Stimulated activated CD8-positive, alpha-beta memory T cell treated with anti-CD3 and anti-CD28 coated beads, Interleukin-12 subunit alpha, Interleukin-12 subunit beta, amount 100 ng/mL, for 24 hours (primary cell): ENCODE measurements around the gene FAM156B.
"Not testable (repeated sequence)": the region's sequence is repeated elsewhere in the genome, so short reads cannot be mapped to it uniquely, and the experiment has no call there.

ENCODE experiments used
- DNase-seq: peaks from one replicate; pipeline ENCODE4 v3.0.0-alpha.2; 2020; ENCODE audit errors: extremely low read depth

FAM156B gene

DNA sequence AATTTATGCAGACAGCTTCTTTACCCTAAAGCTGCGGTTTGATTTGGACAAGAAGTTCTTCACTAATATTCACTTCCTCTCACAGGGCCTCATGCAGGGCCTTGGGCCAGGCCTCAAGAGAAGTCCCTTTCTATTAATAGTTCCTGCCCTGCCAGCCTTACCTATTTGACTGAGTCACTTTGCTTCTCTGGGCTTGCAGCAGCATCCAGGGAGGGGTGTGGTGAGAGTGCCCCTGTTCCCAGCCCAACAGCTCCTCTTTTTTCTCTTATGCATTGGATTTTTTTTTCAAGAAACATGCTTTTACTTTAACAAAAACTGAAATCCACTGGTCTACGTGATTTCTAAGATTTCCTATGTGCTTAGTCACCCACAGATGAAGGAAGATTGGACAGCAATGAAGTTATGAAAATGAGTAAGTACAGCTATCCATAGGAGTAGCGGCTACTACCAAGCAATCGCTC lies 26.7 kb downstream of the FAM156B start:
- DNase-seq: no peak

DNA sequence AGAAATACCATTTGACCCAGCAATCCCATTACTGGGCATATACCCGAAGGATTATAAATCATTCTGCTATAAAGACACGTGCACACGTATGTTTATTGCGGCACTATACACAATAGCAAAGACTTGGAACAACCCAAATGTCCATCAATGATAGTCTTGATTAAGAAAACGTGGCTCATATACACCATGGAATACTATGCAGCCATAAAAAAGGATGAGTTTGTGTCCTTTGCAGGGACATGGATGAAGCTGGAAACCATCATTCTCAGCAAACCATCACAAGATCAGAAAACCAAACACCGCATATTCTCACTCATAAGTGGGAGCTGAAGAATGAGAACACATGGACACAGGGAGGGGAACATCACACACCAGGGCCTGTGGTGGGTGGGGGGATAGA lies 33.1 kb downstream of the FAM156B start:
- DNase-seq: not testable (repeated sequence)

- no peak for DNase-seq
Observed at GRCh38 chrX:52933213-52933612, 36.1 kb downstream of the FAM156B start.

GRCh38 chrX:52933976-52934703 lies 37.0 kb downstream of the FAM156B start:
- no peak for DNase-seq

DNA sequence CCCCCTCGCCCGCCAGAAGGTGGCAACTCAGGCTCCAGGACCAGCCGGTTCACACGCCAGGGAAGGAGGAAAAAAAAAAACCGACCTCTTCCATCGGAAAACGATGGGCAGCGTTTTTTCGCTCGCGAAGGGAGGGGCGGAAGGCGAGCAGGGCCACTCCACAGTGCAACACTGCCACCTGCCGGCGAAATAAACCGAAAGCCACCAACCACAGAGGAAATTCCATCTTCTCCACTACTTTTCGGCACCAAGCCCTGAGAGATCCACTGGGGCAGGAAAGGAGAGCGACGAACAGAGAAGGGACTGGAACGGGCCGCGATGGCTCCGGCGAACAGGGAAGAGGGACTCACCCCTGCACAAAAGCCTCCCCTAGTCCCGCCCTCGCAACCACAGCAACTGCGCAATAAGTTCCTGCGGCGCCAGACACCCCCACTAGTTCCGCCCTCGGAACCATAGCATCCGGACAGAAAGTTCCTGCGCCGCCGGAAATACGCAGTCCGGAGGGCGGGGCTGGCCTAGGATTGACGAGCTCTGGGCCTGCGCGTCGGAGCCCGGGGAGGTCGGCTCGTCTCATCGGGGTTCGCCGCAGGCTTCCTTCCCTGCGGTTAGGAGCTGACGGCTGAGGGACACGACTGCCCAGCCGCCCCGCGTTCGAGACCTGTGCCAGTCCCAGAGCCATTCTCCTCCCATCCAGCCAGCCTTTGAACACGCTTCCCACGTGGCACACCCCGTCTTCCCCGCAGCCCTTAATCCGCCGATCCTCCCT lies 37.8 kb downstream of the FAM156B start:
- peak; percentile 70 for DNase-seq

DNA sequence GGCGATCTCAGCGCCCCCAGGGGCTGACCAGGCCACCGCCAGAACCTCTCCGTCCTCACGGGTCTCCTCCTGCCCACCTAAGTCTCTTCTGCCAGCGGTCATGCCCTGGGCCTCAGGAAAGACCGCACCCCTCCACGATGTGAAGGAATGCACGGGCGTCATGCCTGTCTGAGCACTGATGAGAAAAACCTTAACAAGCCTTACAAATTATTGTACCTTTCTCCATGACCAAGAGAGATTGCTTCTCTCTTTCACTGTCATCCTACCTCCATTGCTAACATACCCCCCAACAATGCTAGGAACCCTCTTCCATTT lies 38.3 kb downstream of the FAM156B start:
- DNase-seq: not testable (repeated sequence)

- not testable (repeated sequence) for DNase-seq
Observed at GRCh38 chrX:52940704-52941103, 43.6 kb downstream of the FAM156B start.

- DNase-seq: not testable (repeated sequence)
Observed at GRCh38 chrX:52941728-52942127, 44.6 kb downstream of the FAM156B start.

DNA sequence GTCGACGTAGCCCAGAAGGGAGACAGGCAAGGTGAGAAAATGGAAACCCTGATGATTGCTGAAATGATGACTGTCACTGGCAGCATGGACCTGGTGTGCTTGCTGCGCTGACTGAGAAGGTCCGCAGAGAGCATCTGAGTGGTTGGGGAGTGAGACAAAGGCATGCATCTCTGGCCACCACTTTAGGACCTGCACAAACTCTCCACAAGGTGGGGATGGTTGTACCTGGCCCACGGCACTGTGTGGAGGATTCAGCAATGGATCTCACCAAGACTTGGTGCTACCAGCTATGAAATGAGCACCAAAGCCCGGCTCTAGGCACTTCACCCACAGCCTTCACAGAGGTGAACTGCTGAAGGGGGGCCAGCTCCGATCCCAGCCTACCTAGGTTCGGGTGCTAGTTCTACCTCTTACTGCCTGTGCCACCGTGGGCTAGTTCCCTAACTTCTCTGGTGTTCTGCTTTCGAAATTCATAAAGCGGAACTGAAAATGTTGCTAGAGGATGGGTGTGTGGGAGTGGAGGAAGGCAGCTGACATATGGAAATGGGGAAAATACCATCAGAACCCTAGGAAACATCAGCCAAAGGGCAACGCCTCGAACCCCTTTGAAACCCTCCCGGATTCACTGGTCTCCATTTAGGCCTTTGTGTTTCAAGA lies 48.8 kb downstream of the FAM156B start:
- not testable (repeated sequence) for DNase-seq

DNA sequence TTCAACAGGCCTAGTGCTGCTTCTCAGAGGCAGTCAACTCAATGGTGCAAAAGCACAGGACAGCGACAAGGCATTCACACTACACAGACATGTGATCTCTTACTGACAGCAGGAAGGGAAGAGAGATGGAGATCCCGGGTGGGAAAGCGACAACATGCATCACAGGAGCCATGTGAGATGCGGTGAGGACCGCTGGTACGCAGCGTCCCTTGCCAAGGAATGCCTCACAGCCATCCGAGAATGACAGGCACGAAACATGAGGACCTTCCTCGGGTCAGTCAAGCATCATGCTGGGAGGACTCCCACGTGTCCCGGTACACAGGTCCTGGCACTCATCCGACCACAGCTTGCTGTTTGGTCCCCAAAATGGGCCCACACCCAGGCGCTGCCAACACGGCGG lies 50.4 kb downstream of the FAM156B start:
- DNase-seq: not testable (repeated sequence)

DNA sequence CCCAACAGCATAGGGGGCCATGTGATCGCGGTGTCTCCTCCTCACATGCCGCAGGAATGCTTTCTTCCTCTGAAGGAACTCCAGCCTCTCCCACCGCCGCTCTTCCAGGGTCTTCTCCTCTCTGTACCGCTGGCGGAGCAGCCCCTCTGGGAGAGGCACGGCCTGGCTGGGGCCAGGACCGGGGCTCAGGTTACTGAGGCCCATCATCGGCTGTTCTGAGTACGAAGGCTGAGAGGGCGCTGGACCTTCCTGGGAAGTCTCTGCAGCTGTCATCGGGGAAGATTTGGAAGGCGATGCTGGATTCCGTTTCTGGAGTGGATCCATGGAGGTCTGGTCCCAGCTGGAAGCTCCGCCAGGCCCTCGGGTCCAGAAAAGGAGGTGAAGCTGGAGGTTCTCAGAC lies 51.1 kb downstream of the FAM156B start:
- not testable (repeated sequence) for DNase-seq

DNA sequence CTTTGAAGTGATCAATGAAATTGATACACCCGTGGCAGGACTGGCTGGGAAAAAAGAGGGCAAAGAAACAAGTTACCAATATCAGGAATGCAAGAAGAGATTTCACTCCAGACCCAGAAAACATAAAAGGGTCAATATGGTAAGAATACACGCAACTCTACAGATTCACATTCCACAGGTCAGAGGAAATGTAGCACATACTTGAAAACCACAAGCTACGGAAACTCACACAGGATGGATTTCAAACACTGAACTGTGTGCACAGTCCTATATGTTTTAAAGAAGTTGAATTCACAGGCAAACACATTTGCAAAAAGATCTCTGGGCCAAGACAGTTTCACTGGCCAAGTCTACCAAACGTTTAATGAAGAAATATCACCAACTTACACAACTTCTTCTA lies 52.2 kb downstream of the FAM156B start:
- not testable (repeated sequence) for DNase-seq

DNA sequence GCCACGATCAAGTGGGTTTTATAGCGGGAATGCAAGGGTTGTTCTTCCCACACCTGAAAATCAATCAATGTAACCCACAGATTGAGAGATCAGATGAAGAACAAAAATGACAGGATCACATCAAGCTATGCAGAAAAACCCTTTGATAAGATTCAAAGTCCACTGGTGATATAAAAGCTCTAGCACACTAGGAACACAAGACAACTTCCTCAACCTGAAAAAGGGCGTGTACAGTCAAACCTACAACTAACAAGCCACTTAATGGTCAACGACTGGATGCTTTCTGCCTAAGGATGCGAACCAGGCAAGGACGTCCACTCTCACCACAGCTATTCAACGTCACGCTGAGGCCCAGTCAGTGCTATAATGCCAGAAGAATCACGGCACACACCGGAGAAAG lies 52.8 kb downstream of the FAM156B start:
- not testable (repeated sequence) for DNase-seq
